SK-N-SH (cell line): Measurements from ENCODE around the gene ATPAF2. TPM values are rescaled to one million over a fixed set of nuclear protein-coding genes. Genes with fewer than 3 reads are reported as not detected.

ENCODE experiments used
- CTCF ChIA-PET: fragments of 300-600, 350-600 bp; formaldehyde crosslinking; extraction: SDS; loops from one replicate; lab custom pipeline; 2021; lab: Yijun Ruan, JAX
- POLR2A ChIA-PET: fragments of 350-600 bp; sonication (Branson Sonifier 250); formaldehyde crosslinking; extraction: SDS; loops from one replicate; lab custom pipeline; 2020; ENCODE audit warnings: antibody characterized with exemption, inconsistent platforms; lab: Yijun Ruan, JAX
- DNase-seq: peaks from one replicate; pipeline ENCODE4 v3.0.0; 2012
- H2AFZ ChIP-seq: fragments of 200-600 bp; sonication (generic); 2 replicates; pipeline ENCODE4 v1.8.1; 2016; ENCODE audit warnings: antibody characterized with exemption, mild to moderate bottlenecking, low read depth
- H3F3A ChIP-seq: fragments of 200-600 bp; sonication (generic); replicated peaks from 2 replicates; pipeline ENCODE3; 2016; ENCODE audit warnings: antibody characterized with exemption, mild to moderate bottlenecking; ENCODE audit not compliant: insufficient read depth
- H3K27ac ChIP-seq, 2 experiments: fragments of 200-500 bp in 1 of 2; fragments of 200-600 bp in 1 of 2; sonication (Bioruptor generic) in 1 of 2; sonication (generic), shearing (Covaris generic) in 1 of 2; 2 replicates each; pipeline versions ENCODE4 v1.5.1 to v1.6.1; 2014 to 2016; ENCODE audit warnings: low read depth in 2 of 2, inconsistent platforms in 1 of 2, low read length in 1 of 2, mild to moderate bottlenecking in 1 of 2, mixed read lengths in 1 of 2
- H3K27me3 ChIP-seq: fragments of 200-600 bp; sonication (generic), shearing (Covaris generic); 2 replicates; pipeline ENCODE4 v1.6.1; 2016; ENCODE audit warnings: mixed run types; ENCODE audit not compliant: insufficient read depth
- H3K36me3 ChIP-seq, 2 experiments: fragments of 200-500 bp in 1 of 2; fragments of 200-600 bp in 1 of 2; sonication (Bioruptor generic) in 1 of 2; sonication (generic) in 1 of 2; replicated peaks in 1 of 2; 2 replicates each; pipeline versions ENCODE3 to v1.5.1; 2014 to 2016; ENCODE audit warnings: low read length in 1 of 2, mild to moderate bottlenecking in 1 of 2; ENCODE audit not compliant: insufficient read depth in 2 of 2, control insufficient read depth in 1 of 2
- H3K4me1 ChIP-seq, 2 experiments: fragments of 200-500 bp in 1 of 2; fragments of 200-600 bp in 1 of 2; sonication (Bioruptor generic) in 1 of 2; sonication (generic), shearing (Covaris generic) in 1 of 2; 2 replicates each; pipeline versions ENCODE4 v1.5.1 to v1.6.1; 2014 to 2016; ENCODE audit warnings: low read depth in 1 of 2, low read length in 1 of 2, mixed run types in 1 of 2; ENCODE audit not compliant: insufficient read depth in 2 of 2, control insufficient read depth in 1 of 2
- H3K4me2 ChIP-seq: fragments of 200-600 bp; sonication (generic), shearing (Covaris generic); 2 replicates; pipeline ENCODE4 v1.6.1; 2017; ENCODE audit warnings: mixed run types
- H3K4me3 ChIP-seq, 2 experiments: fragments of 200-500 bp in 1 of 2; fragments of 200-600 bp in 1 of 2; sonication (Bioruptor generic) in 1 of 2; sonication (generic), shearing (Covaris generic) in 1 of 2; 2 replicates each; pipeline versions ENCODE4 v1.5.1 to v1.8.1; 2014 to 2016; ENCODE audit warnings: low read depth in 2 of 2, inconsistent platforms in 1 of 2, low read length in 1 of 2, mild to moderate bottlenecking in 1 of 2, mixed read lengths in 1 of 2, moderate library complexity in 1 of 2
- H3K79me2 ChIP-seq: fragments of 200-600 bp; sonication (generic); 2 replicates; pipeline ENCODE4 v1.8.1; 2017; ENCODE audit warnings: mild to moderate bottlenecking; ENCODE audit not compliant: insufficient read depth
- H3K9ac ChIP-seq: fragments of 200-600 bp; sonication (generic); 2 replicates; pipeline ENCODE4 v1.6.1; 2017; ENCODE audit warnings: mixed run types
- H3K9me2 ChIP-seq: fragments of 200-600 bp; sonication (generic); 2 replicates; pipeline ENCODE4 v1.6.1; 2017; ENCODE audit warnings: mixed run types
- H3K9me3 ChIP-seq: fragments of 200-600 bp; sonication (generic); 2 replicates; pipeline ENCODE4 v1.6.1; 2017; ENCODE audit warnings: mixed run types, mild to moderate bottlenecking, moderate library complexity
- H4K20me1 ChIP-seq: fragments of 200-600 bp; sonication (generic); 2 replicates; pipeline ENCODE4 v1.6.1; 2017; ENCODE audit warnings: mild to moderate bottlenecking, mixed run types; ENCODE audit not compliant: insufficient read depth
- CHD2 ChIP-seq: fragments of 150-350 bp; IDR thresholded peaks from 2 replicates; pipeline ENCODE4 v1.6.1; 2018; ENCODE audit warnings: low read length; ENCODE audit not compliant: partially characterized antibody
- CTCF ChIP-seq: fragments of 200-600 bp; sonication (generic); IDR thresholded peaks from 2 replicates; pipeline ENCODE4 v1.6.1; 2017; ENCODE audit warnings: antibody characterized with exemption, mild to moderate bottlenecking, moderate library complexity
- EP300 ChIP-seq, 2 experiments: IDR thresholded peaks; 2 replicates each; pipeline versions ENCODE4 v1.4.0 to v1.6.1; 2012; ENCODE audit warnings: borderline replicate concordance in 1 of 2, low read depth in 1 of 2, low read length in 1 of 2
- FOXM1 ChIP-seq: IDR thresholded peaks from 2 replicates; pipeline ENCODE4 v1.4.0; 2012; ENCODE audit warnings: low read depth, mild to moderate bottlenecking
- GATA2 ChIP-seq: sonication (generic); formaldehyde crosslinking; IDR thresholded peaks from 2 replicates; pipeline ENCODE4 v1.5.0; 2020; ENCODE audit warnings: mild to moderate bottlenecking, missing genetic modification reagents
- JUND ChIP-seq: IDR thresholded peaks from 2 replicates; pipeline ENCODE4 v1.4.0; 2012
- MAX ChIP-seq: IDR thresholded peaks from 2 replicates; pipeline ENCODE4 v1.4.0; 2012; ENCODE audit warnings: low read depth
- NFIC ChIP-seq: IDR thresholded peaks from 2 replicates; pipeline ENCODE4 v1.4.0; 2012; ENCODE audit warnings: borderline replicate concordance
- NRF1 ChIP-seq: IDR thresholded peaks from 2 replicates; pipeline ENCODE4 v1.6.1; 2012; ENCODE audit warnings: low read depth, mild to moderate bottlenecking, low read length
- PBX3 ChIP-seq: IDR thresholded peaks from 2 replicates; pipeline ENCODE4; 2012
- RCOR1 ChIP-seq: fragments of 150-350 bp; IDR thresholded peaks from 2 replicates; pipeline ENCODE4 v1.6.1; 2017; ENCODE audit warnings: antibody characterized with exemption, low read length
- REST ChIP-seq: IDR thresholded peaks from 2 replicates; pipeline ENCODE4 v1.6.1; 2012; ENCODE audit warnings: mild to moderate bottlenecking, low read depth, low read length, moderate library complexity
- RFX5 ChIP-seq: IDR thresholded peaks from 2 replicates; pipeline ENCODE4 v1.6.1; 2012; ENCODE audit warnings: mild to moderate bottlenecking, improper control_type of control experiment, low read length
- RXRA ChIP-seq: IDR thresholded peaks from 2 replicates; pipeline ENCODE4 v1.4.0; 2012; ENCODE audit warnings: low read depth, mild to moderate bottlenecking, borderline replicate concordance
- SMC3 ChIP-seq: IDR thresholded peaks from 2 replicates; pipeline ENCODE4 v1.6.1; 2012; ENCODE audit warnings: low read depth, low read length, improper control_type of control experiment
- TCF12 ChIP-seq: IDR thresholded peaks from 2 replicates; pipeline ENCODE4 v1.4.0; 2012
- USF1 ChIP-seq: IDR thresholded peaks from 2 replicates; pipeline ENCODE4 v1.4.0; 2012; ENCODE audit warnings: low read depth, borderline replicate concordance
- YY1 ChIP-seq: IDR thresholded peaks from 2 replicates; pipeline ENCODE4 v1.4.0; 2012; ENCODE audit warnings: low read depth, mild to moderate bottlenecking
- ZBTB33 ChIP-seq: IDR thresholded peaks from 2 replicates; pipeline ENCODE4 v1.4.0; 2012; ENCODE audit warnings: low read depth, borderline replicate concordance
- WGBS: methylation state at CpG from one replicate; pipeline ENCODE4 v1.1.6; 2017; ENCODE audit warnings: low lambda C conversion rate; 5-methylcytosine and 5-hydroxymethylcytosine counted together
- polyA plus RNA-seq, 3 experiments: library from polyadenylated mRNA; depleted of rRNA; stranded (reverse); fragments of >200 nt; gene quantifications; 2 replicates each; pipeline ENCODE4 v1.2.3, GENCODE V29; 2012

Gene ATPAF2
- polyA plus RNA-seq, 1 of the 3 experiments (the other 2 are of a cell fraction) = 20.8 TPM

- TF ChIP-seq USF1 = no peak
- no peak for TF ChIP-seq CTCF
- TF ChIP-seq RCOR1 = no peak
- no peak for TF ChIP-seq SMC3
- TF ChIP-seq NRF1 = no peak
- TF ChIP-seq MAX = no peak
Measured at GRCh38 chr17:18037486-18037885, 1.5 kb downstream of the ATPAF2 start (continued).

GRCh38 chr17:18035704-18036103 is 3.3 kb downstream of the ATPAF2 start:
- TF ChIP-seq RXRA (no peak), EP300 (IDR thresholded peaks at IDR 0.05; ENCODE audit: borderline replicate concordance in 1 of 2, low read depth in 1 of 2, low read length in 1 of 2) (no peak), RFX5 (no peak), PBX3 (no peak), CHD2 (no peak), FOXM1 (no peak), MAX (no peak), ZBTB33 (no peak), REST (no peak), GATA2 (no peak), NFIC (no peak), JUND (no peak), RCOR1 (no peak), USF1 (no peak), TCF12 (no peak), YY1 (no peak)
- H3F3A ChIP-seq = peaks cover 7% of the 10 kb centered on the region
- CTCF ChIA-PET = interaction anchor here (0.8 to 2.8 kb wide), 5 partner anchors 76 to 223 kb away, joined by 3 to 26 read pairs (median 4); no protein-coding TSS in a partner anchor
- H3K4me2 ChIP-seq = no peak overlapping the region
- no peak overlapping the region for H3K9ac ChIP-seq
- H4K20me1 ChIP-seq = no peaks in the 10 kb centered on the region
- POLR2A ChIA-PET = no interaction called here
- WGBS = 69% methylated on average over 2 of the region's 2 CpGs
- H3K36me3 ChIP-seq = no peaks in the 10 kb centered on the region
- no peak overlapping the region for H3K4me3 ChIP-seq
- no peaks in the 10 kb centered on the region for H3K27me3 ChIP-seq
- H3K4me1 ChIP-seq = peaks cover 0 to 15% of the 10 kb centered on the region in 2 experiments; a peak in 2 of 4 replicates
- H3K79me2 ChIP-seq = peaks cover 58% of the 10 kb centered on the region
- H3K27ac ChIP-seq = no peak overlapping the region
- no peaks in the 10 kb centered on the region for H3K9me2 ChIP-seq
- H2AFZ ChIP-seq = no peak overlapping the region
- no peaks in the 10 kb centered on the region for H3K9me3 ChIP-seq
- DNase-seq = no peak
